Thyroid gland (tissue), 4 donors: ENCODE data around the gene ANKRD11.

Experiments used
- POLR2A ChIP-seq, 2 donors: fragments of 450-650 bp; IDR thresholded peaks; one replicate each; pipeline ENCODE4 v1.6.1; 2017; ENCODE audit warnings: antibody characterized with exemption in 2 of 2, mild to moderate bottlenecking in 2 of 2, moderate library complexity in 1 of 2
- TF ChIP-seq, protein P1 (sequence below), 6 experiments: fragments of 200-600 bp in 3 of 6; fragments of 450-650 bp in 3 of 6; sonication (generic) in 3 of 6; IDR thresholded peaks; one replicate each; pipeline ENCODE4 v1.5.1; 2016 to 2019; ENCODE audit warnings: antibody characterized with exemption in 6 of 6, mild to moderate bottlenecking in 2 of 6, inconsistent platforms in 1 of 6, moderate library complexity in 1 of 6

- TF ChIP-seq, protein P1, sequence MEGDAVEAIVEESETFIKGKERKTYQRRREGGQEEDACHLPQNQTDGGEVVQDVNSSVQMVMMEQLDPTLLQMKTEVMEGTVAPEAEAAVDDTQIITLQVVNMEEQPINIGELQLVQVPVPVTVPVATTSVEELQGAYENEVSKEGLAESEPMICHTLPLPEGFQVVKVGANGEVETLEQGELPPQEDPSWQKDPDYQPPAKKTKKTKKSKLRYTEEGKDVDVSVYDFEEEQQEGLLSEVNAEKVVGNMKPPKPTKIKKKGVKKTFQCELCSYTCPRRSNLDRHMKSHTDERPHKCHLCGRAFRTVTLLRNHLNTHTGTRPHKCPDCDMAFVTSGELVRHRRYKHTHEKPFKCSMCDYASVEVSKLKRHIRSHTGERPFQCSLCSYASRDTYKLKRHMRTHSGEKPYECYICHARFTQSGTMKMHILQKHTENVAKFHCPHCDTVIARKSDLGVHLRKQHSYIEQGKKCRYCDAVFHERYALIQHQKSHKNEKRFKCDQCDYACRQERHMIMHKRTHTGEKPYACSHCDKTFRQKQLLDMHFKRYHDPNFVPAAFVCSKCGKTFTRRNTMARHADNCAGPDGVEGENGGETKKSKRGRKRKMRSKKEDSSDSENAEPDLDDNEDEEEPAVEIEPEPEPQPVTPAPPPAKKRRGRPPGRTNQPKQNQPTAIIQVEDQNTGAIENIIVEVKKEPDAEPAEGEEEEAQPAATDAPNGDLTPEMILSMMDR (IDR thresholded peaks at IDR 0.05): no peak
- no peak for TF ChIP-seq POLR2A (IDR thresholded peaks at IDR 0.05)
Observed at GRCh38 chr16:89381788-89382187, 108.6 kb downstream of the ANKRD11 start.
